Stimulated activated CD8-positive, alpha-beta memory T cell treated with anti-CD3 and anti-CD28 coated beads, Interleukin-15, amount 100 ng/mL, for 24 hours (primary cell): ENCODE data around the gene ENTREP3.

ENCODE experiments used
- DNase-seq: peaks from one replicate; pipeline ENCODE4 v3.0.0-alpha.2; 2020; ENCODE audit warnings: low read depth

ENTREP3 gene

DNA sequence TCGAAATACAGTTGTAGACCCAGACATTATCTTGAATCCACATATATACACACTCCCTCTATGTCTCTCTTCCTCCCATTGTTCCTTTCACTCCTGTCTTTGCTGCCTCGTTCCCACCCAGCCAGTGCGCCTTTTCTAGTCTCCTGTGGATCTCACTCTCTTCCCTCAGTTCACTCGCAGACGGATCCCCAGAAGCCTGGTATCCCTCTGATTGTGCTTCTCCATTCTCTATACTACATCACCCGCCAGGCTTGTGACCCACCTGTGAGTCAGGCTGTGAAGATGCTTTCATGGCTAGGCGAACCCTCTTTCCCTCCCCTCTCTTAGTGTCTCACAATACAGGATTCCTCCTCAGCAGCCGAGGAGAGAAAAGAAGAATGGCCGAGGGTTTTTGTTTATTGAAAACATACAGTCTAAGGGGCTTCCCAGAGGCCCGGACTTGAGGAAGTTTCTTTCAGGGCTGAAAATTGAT is 23.4 kb upstream of the ENTREP3 start:
- DNase-seq, result no peak

DNA sequence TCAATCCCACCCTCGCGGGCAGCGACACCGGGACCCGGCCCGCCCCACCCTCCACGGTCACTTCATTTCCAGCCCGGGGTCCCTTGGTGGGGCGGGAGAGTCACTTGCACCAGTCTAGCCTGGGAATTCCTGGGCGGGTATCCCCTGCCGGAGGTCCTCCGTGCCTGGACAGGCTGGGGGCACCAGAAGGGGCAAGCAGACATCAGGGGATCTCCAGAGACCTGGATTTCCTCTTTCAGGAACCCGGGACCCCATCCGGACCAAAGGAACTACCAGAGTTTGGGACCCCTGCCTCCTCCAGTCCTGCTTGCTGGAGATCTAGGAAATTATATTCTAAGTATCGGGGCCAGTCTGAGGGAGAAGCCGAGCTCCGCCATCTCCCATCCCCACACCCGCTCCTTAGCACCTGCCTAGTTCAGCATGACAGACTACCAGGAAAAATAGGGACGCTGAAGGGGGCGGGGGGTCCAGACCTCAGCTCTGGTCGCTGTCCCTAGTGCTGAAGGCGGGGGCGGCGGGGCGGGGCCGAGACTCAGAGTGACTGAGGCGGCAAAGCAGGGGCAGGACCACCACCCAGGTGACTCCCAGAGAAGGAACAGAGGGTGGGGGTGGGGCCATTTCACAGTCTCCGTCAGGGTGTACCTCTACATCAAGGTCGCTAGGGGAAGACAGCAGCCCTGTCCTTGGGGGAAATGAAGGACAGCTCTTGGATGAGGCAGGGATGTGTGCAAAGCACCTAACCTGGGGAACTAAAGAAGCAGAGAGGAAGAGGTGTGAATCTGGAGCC is 22.8 kb upstream of the ENTREP3 start:
- DNase-seq, result peak; percentile 33

DNA sequence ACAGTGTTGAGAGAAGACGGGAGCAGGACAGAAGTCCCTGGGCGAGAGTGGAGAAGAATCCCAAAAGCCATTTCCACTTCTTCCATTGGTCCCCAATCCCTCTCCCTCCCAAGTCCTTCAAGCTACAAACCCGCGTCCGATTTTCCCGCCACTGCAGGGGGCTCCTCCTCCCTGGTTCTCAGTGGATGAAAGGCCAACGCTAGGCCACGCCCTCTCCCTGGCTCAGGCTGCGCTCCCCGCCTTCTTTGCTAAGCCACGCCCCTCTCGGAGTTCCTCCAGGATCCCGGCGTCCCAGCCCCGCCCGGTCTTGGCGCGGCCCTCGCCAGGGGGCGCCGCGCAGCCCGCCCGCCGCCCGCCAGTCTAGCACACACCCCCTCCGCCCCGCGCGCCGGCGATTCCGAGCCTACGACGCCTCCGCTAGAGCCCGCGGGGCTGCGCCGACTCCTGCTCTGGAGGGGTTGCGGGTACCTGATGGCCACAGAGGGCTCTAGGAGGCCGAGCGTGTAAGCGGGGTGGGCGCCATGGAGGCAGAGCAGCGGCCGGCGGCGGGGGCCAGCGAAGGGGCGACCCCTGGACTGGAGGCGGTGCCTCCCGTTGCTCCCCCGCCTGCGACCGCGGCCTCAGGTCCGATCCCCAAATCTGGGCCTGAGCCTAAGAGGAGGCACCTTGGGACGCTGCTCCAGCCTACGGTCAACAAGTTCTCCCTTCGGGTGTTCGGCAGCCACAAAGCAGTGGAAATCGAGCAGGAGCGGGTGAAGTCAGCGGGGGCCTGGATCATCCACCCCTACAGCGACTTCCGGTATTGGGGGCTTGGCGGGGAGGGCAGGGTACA is 22.0 kb upstream of the ENTREP3 start, which contains the start of gene HCN3:
TSS of gene HCN3 (plus strand) at position 394 of the 832 bp plus-strand sequence. CDS start at position 522, 128 bp downstream.
- peak; percentile 82 for DNase-seq

DNA sequence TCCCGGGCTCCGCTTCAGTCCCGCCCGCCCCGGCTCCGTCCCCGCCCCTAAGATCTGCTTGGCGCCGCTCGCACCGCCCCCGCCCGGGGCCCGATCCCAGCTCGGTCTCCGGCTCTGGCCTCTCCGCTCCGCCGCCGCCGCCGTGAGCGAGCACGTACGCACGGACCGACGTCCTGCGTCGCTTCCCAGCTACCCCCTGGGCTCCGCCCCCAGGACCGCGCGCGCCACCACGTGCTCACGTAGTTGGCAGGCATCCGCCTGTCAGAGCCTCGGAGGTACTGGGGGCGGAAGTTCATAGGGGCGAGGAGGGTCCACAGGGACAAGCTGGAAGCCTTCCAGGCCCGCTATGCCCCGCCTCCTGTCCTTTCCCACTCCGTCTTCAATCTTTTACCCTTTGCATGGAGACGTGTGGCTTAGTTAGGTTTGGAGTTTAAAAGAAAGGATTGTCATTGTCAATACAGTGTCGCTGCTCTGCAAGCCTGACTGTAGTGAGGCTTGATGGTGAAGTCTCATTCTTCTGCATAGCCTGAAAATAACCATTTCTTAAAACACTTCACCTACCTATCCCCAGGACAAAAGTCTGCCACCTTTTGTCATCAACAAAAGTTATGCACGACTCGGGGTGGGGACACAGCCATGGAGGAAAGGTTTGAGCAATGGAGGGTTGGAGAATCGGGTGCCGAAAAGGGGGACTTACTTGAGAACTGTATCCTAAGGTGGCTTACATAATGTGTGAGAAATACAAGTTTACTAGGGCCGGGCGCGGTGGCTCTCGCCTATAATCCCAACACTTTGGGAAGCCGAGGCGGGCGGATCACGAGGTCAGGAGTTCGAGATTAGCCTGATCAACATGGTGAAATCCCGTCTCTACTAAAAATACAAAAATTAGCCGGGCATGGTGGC is 18.3 kb upstream of the ENTREP3 start, which contains the start of gene CLK2:
TSS of gene CLK2 (minus strand) at position 162 of the 903 bp plus-strand sequence. CDS start 2,527 bp downstream, outside the sequence.
- DNase-seq, result peak; percentile 89

DNA sequence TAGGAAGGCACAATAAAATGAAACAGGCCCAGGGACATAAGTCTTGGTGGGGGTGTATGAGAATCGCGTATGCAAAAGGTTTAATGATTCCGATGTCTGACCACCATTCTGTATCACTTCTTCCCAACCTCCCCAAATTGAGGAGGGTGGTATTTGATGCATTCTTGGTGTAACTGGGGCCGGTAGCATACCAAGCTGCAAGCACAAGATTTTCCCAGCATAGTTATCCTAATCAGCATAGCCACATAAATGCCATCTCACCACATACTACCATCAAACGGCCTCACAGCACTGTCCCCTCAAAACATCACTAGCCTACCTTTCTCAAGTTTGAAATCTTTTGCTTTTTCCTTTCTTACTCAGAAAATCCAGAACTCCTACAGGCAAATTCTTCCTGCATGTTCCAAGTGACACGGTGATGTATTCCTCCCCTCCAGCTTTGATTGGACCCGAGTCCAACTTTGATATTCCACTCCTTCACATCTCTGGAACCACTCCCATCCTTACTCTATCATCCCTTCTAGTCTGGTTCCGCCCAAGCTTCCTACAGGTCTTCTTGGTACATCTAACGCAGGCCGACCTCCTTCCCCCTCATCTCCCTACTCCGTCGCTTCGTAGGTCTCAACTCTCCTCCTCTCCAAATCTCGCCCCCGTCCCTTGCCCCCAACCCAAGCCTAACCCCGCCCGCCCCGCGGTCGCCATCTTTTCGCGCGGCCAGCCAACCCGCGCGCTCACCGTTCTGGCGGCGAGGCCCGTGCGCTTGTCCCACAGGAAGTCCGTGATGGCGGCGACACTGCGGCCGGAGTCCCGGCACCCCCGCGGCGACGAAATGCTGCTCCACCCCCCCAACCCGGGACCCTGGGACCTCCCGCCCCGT is 17.4 kb upstream of the ENTREP3 start:
- no peak for DNase-seq

DNA sequence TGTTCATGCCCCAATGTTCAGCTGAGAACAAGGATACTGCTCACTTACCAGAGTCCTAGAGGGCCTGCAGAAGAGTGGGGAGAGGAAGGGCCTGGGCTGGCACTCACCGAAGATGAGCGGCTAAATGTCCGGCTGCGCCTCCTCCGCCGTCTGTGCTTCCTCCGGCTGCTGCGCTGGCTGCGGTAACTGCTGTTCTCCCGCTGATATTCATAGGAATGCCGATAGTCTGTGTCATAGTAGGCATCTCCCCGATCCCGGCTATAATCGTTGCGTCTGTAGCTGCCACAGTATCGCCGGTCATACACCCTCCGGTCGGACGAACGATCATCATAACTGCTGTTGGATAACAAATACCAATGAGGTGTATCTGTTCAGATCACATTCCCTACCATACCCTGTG is 14.1 kb upstream of the ENTREP3 start:
- DNase-seq, result no peak

DNA sequence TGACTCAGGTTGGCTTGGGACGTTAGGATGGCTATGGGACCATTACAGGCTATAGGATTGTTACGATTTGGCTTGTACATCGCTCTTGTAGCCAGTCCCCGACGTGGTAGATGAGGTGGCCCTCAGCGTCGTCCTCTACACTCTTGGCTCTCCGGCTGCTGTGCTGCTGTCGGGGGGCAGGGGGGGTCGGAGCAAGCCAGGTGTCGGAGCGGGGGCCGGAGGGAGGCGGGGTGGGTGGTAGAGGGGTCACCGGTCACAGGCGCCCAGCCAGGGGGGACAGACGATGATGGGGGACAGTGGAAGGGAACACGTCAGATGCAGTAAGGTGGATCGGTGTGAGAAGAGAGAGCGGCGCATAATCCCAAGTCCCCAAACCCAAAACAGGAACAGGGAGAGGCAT is 13.3 kb upstream of the ENTREP3 start:
- DNase-seq, result no peak

DNA sequence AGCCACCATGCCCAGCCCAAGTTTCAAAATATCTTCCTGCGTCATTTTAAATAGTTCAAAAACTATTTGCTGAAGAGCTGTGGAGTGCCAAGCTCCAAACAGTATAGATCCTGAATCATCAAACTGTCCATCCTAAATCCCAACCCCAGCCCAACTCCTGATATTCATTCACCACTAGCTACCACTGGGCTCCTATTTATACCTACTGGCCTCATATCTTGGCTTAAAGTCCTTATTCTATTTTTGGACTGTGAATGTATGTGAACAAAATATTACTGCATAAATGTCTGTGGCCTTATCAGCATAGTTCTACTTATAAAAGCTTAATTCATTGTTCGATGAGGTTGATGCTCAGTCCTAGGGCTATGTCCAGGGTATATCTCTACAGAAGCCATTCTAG is 12.1 kb upstream of the ENTREP3 start:
- DNase-seq, result no peak

DNA sequence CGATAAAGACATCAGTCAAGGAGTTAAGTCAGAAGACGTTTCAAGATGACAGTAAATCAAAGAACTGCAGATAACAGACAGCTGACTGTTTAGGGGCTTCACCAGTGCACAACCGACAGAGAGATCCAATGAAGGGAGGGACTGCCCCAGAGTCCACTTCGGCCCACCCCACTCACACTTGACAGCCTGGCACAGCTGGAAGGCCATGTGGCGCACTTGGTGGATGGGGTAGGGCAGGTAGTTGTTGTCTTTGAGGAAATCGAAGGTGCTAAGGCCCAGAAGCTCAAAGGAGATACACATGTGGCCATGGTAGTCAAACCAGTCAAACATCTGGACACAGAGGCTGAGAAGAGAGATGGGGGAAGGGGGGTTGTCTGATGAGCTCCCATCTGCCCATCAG is 11.3 kb upstream of the ENTREP3 start:
- no peak for DNase-seq

DNA sequence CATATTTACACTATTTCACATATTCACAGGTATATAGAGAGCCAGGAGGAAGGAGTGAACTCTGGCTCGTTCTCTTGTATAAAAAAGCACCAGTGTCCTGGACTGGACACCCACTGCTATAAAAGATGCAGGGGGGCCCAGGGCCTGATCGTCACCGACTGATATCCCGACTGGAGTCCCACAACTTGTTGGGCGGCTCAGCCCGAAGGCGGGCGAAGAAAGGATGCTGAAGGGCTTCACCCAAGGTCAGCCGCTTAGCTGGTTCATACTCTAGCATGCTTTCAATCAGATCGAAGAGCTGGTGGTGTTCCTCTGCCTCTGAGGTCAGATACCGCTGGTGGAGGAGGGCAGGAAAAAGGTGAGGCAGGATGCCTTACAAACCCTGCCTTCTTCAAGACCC is 7.8 kb upstream of the ENTREP3 start:
- no peak for DNase-seq

DNA sequence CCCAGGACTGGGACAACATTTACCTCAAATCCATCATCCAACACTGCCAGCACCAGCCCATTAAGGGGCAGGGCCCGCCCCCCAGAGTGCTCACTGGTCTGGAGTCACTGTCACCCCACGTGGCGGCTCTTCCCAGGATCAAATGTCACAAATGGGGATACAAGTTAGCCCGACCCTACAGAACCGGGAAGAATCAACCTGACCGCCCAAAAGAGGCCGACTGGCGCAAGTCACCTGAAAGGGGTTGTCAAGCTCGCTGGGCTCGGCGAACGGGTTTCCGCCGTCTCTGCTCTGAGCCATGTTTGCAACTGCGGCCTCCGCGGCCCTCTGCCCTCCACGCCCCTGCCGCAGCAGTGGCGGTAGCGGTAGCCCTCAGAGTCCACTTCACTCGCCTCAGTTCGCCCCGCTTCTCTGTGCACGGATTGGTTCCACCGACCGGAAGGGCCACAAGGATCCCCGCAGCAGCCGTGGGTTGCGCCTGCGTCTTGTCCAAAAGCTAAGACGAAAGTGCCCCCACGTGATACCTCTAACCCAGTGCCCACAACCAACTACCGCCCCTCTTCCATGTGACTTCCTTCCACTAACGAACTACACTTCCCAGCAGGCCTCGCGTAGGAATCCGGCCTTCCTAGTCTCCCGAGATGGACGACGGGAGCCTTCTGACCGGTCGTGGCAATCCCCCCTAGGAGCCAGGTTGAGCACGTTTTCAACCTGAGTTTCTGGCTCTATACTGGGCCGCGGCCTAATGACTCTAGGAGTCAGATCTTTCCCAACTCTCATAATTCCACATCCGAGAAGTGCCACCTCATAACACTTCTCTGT is 6.8 kb upstream of the ENTREP3 start, which contains the start of gene SCAMP3:
TSS of gene SCAMP3 (minus strand) at position 509 of the 822 bp plus-strand sequence. CDS start at position 300, 209 bp downstream.
- DNase-seq, result peak; percentile 67

DNA sequence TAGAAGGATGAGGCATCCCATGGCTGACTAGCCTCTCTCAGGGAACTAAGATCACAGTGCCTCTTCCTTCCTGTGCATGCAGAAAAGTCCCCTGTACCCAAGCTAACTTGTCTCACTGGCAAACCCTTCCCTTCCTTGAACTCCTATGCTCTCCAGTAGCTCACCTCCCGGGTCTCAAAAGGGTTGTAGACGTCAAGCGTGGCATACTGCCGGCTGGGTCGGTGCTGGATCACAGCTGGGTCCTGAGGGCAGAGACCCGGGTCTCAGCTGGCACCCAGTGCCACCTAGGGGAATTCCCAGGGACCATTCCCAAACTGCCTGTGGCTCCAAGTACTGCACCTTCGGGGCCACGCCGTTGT is 6.2 kb upstream of the ENTREP3 start:
- no peak for DNase-seq

DNA sequence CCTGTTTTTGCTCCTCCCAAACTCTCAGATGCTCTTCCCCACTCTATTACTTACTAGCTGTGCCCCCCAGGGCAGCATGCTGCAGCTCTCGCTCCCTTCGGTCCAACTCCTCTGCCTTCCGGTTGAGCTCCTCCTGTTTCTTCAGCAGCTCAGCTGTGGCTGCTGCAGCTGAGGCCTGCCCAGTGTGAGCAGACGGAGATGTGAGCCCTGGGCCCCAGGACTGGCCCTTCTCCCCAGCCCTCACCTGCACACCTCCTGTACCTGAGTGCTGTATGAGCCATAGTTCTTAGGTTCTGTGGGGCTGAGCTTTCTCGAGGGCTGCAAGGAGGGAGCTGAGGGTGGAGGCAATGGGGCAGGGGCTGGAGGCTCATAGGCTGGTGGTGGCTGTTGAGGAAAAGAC is 5.0 kb upstream of the ENTREP3 start:
- DNase-seq, result no peak

DNA sequence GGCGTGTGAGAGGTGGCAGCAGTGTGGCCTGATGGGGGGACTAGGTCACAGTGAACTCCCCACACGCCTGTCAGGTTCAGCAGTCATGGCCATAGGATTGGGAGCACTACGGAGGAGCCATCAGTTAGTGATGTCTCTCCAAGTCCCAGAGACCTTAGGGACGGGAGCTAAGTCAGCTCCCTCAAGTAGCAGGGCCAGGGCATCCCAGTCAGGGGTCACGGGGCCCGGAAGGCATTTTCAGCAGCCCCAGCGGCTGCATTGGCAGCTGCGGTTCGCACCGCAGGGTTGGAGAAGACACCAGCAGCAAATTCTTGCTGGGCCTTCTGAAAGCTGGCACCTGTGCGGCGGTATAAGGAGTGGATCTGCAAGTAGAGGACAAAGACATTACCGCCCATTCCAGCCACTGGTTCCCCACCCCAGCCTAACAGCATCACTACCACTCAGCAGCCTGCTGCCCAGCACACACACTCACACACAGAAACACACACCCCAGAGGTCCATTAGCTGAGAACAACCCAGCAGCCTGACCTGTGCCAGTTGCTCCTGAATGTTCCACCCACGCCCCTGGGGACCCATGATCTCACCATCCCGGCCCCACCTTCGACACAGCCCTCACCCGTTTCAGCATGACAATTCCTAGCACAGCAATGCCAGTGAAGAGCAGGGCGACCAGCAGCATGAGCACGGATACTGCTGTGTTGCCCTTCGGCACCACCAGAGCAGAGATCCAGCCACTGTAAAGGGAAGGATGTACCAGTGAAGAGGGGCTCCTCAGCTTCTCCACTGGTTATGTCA is 972 bp upstream of the ENTREP3 start:
- DNase-seq, result no peak

DNA sequence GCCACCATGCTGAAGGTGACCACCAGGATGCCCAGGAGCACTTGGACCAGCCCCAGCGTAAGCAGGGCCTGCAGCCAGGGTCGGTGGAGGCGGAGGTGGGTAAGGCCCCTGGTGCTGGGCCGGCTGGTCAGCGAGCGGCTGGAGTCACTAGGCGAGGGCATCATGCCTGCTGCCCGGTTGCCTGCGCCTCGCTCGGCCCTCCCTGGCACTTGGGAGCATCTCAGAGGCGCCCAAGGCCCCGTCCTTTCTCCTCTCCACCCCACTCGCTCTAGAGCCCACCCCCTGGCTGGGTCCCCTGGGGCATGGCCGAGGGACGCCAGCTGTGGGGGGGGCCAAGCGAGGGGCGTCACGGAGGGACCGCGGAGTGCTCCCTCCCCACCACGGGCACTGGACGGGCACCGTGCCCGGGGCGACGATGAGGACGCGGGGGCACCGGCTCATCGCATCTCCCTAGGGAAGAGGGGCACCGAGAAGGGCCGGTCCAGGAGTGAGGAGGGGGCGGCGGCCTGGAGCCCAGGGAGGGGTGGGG is 505 bp downstream of the ENTREP3 start:
- DNase-seq, result no peak

DNA sequence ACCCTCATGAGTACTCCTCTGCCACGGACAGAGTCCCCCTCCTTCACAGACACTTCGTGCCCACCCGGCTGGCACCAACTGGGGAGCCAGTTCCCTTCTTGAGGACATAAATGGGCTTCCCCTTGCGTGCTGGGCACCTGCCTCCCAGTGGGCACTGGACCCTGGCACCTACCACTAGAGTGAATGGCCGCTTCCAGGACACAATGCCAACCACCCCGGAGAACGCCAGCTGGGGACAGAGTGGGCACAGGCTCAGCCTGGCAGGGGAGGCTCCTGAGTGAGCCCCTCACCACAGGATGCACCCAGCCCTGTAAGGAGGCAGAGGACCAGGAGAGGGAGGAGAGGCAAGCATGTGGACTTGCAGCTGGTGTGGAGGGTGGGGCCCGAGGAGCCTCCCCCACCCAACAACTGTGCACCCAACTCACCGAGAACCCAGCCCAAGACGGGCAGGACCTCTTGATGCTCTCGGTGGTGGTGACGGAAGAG is 1.0 kb downstream of the ENTREP3 start:
- no peak for DNase-seq

DNA sequence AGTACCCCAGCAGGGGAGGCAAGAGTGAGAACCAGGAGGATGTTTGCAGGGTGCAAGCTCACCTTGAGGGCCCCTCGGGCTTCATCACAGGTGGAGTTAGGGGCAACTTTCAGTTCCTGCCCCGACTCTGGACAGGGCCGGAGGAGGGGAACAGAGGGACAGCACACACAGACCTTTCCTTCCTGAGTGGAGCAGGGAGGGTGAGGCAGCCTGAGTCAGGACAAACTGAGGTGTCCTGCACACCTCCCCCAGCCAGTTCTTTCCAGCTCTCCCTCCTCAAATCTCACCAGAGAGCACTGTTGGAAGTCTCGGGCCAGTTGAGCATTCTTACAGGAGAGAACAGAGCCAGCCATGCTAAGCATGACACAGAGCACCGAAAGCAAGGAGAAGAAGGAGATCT is 1.5 kb downstream of the ENTREP3 start:
- DNase-seq, result no peak

DNA sequence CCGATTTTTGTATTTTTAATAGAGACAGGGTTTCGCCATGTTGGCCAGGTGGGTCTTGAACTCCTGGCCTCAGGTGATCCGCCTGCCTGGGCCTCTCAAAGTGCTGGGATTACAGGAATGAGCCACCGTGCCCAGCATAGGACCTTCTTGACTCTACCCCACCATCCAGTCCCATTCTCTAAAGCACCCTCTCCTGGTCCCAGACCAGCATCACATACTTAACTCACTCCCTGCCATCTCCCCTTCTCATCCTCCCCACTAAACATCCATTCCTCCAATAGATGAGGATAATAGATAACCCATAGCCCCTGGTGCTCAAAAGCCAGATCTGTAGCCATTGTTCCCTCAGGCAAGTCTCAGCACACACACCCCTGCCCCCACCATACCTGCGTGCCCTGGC is 2.1 kb downstream of the ENTREP3 start:
- no peak for DNase-seq

DNA sequence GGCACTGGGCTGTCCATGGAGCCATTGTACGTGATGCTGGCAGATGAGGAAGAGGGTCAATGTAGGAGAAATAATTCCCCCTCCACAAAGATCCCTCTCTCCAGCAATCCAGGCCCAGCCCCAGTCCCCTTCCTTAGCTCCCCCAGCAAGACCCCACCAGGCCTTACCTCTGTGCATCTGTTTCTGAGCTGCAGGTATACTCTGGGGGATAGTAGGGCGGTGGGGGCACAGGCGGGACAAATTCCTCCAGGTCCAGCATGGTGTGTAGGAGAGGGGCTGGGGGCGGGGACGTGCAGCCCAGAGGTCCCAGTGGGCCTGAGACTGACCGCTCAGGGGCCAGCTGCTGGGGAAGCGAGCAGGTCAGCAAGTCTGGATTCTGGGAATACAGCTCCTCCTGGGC is 3.7 kb downstream of the ENTREP3 start:
- DNase-seq, result no peak
